B cell (primary cell): Measurements from ENCODE around the gene CFAP54. TPM values are rescaled to one million over a fixed set of nuclear protein-coding genes. Genes with fewer than 3 reads are reported as not detected.

Source experiments
- ATAC-seq: fragments of 200-7000 bp; cut with Tn5 transposase; one replicate; pipeline ENCODE4 v1.10.0; 2021; ENCODE audit warnings: low read depth, mild to moderate bottlenecking, moderate number of reproducible peaks, moderate library complexity
- CTCF ChIA-PET: fragments of 350-600 bp; sonication (Branson Sonifier 250); formaldehyde crosslinking; loops from one replicate; lab custom pipeline; 2021; ENCODE audit warnings: antibody characterized with exemption, inconsistent platforms; lab: Charles Lee
- POLR2A ChIA-PET: fragments of 350-600 bp; sonication (Branson Sonifier 250); formaldehyde crosslinking; loops from one replicate; lab custom pipeline; 2021; ENCODE audit warnings: antibody characterized with exemption; lab: Charles Lee
- DNase-seq: peaks from one replicate; pipeline ENCODE4 v3.0.0; 2013
- H2AFZ ChIP-seq: 2 replicates; pipeline ENCODE4 v1.6.1; 2012; ENCODE audit warnings: mild to moderate bottlenecking, low read depth, low read length; ENCODE audit not compliant: insufficient read depth, poor library complexity, severe bottlenecking
- H3K27ac ChIP-seq, 2 donors: 1 replicate in 1 of 2; 2 replicates in 1 of 2; pipeline ENCODE4 v1.5.1; 2012 to 2013; ENCODE audit warnings: low read length in 2 of 2, mild to moderate bottlenecking in 2 of 2, moderate library complexity in 1 of 2
- H3K27me3 ChIP-seq, 4 experiments: fragments of 200-600 bp in 1 of 4; sonication (generic) in 1 of 4; replicated peaks in 1 of 4; 1 replicate in 2 of 4; 2 replicates in 2 of 4; pipeline versions ENCODE4 v1.6.1 to v1.7.0; 2013 to 2016; ENCODE audit warnings: low read length in 3 of 4, mild to moderate bottlenecking in 2 of 4, mixed read lengths in 1 of 4, moderate library complexity in 1 of 4; ENCODE audit not compliant: insufficient read depth in 4 of 4, control insufficient read depth in 3 of 4; ENCODE audit errors: control extremely low read depth in 1 of 4
- H3K36me3 ChIP-seq, 2 experiments: replicated peaks in 1 of 2; 1 replicate in 1 of 2; 2 replicates in 1 of 2; pipeline versions ENCODE4 v1.6.1 to v1.7.1; 2013; ENCODE audit warnings: low read length in 1 of 2; ENCODE audit not compliant: insufficient read depth in 2 of 2, control insufficient read depth in 1 of 2; ENCODE audit errors: control extremely low read depth in 1 of 2, extremely low read depth in 1 of 2
- H3K4me1 ChIP-seq, 2 donors: fragments of 200-600 bp in 1 of 2; sonication (generic) in 1 of 2; 1 replicate in 1 of 2; 2 replicates in 1 of 2; pipeline versions ENCODE4 v1.5.1 to v1.6.1; 2013 to 2017; ENCODE audit warnings: low read length in 2 of 2; ENCODE audit not compliant: control insufficient read depth in 2 of 2, insufficient read depth in 2 of 2
- H3K4me2 ChIP-seq: replicated peaks from 2 replicates; pipeline ENCODE3; 2012; ENCODE audit warnings: mild to moderate bottlenecking, low read depth, low read length; ENCODE audit not compliant: poor library complexity, severe bottlenecking
- H3K4me3 ChIP-seq, 5 experiments: fragments of 200-600 bp in 1 of 5; sonication (generic) in 1 of 5; 1 replicate in 3 of 5; 2 replicates in 2 of 5; pipeline versions ENCODE4 v1.5.1 to v1.7.0; 2011 to 2016; ENCODE audit warnings: low read length in 4 of 5, mild to moderate bottlenecking in 4 of 5, low read depth in 2 of 5, control low read depth in 1 of 5, moderate library complexity in 1 of 5; ENCODE audit not compliant: insufficient read depth in 1 of 5; ENCODE audit errors: control extremely low read depth in 1 of 5, extremely low read depth in 1 of 5
- H3K79me2 ChIP-seq: fragments of 200-600 bp; sonication (generic); one replicate; pipeline ENCODE4 v1.6.0; 2016; ENCODE audit warnings: low read length; ENCODE audit not compliant: control insufficient read depth, insufficient read depth
- H3K9ac ChIP-seq: fragments of 200-600 bp; sonication (generic); 2 replicates; pipeline ENCODE4 v1.6.1; 2017; ENCODE audit warnings: mild to moderate bottlenecking, low read length, moderate library complexity
- H3K9me3 ChIP-seq, 3 donors: one replicate each; pipeline versions ENCODE4 v1.6.1 to v1.7.1; 2013; ENCODE audit warnings: low read length in 2 of 3; ENCODE audit not compliant: control insufficient read depth in 2 of 3, insufficient read depth in 1 of 3; ENCODE audit errors: control extremely low read depth in 1 of 3
- H4K20me1 ChIP-seq: 2 replicates; pipeline ENCODE4 v1.6.0; 2012; ENCODE audit warnings: mild to moderate bottlenecking, low read length; ENCODE audit not compliant: insufficient read depth, control insufficient read depth, poor library complexity, severe bottlenecking
- H3K27ac Mint-ChIP-seq: one replicate; pipeline ENCODE4 v1.8.0; 2021; ENCODE audit warnings: mixed read lengths
- H3K27me3 Mint-ChIP-seq: one replicate; pipeline ENCODE4 v1.8.0; 2021; ENCODE audit warnings: mixed read lengths
- H3K4me1 Mint-ChIP-seq: one replicate; pipeline ENCODE4 v1.8.0; 2021; ENCODE audit warnings: mixed read lengths
- H3K4me3 Mint-ChIP-seq: one replicate; pipeline ENCODE4 v1.8.0; 2021; ENCODE audit warnings: mixed read lengths
- H3K9me3 Mint-ChIP-seq: one replicate; pipeline ENCODE4 v1.8.0; 2022; ENCODE audit warnings: mixed read lengths; ENCODE audit not compliant: insufficient read depth
- CTCF ChIP-seq: fragments of 200-600 bp; IDR thresholded peaks from one replicate; pipeline ENCODE4 v1.8.0; 2022; ENCODE audit warnings: antibody characterized with exemption, mild to moderate bottlenecking
- EZH2 ChIP-seq: IDR thresholded peaks from 2 replicates; pipeline ENCODE4 v1.6.1; 2012; ENCODE audit warnings: borderline replicate concordance, low read depth, mild to moderate bottlenecking, moderate library complexity, low read length; ENCODE audit not compliant: insufficient read depth, poor library complexity, severe bottlenecking
- WGBS: methylation state at CpG from one replicate; pipeline ENCODE4 v1.1.5; 2013; ENCODE audit warnings: missing lambda C conversion rate; ENCODE audit not compliant: insufficient coverage; 5-methylcytosine and 5-hydroxymethylcytosine counted together
- intact Hi-C: fragments of 100-400 bp; cut with micrococcal nuclease; formaldehyde crosslinking; loops from one replicate; pipeline ENCODE4 v1.10.0; 2022
- polyA plus RNA-seq: library from polyadenylated mRNA; depleted of rRNA; stranded (reverse); fragments of >200 nt; gene quantifications from 2 replicates; pipeline ENCODE4 v1.2.3, GENCODE V29; 2012
- total RNA-seq, 2 donors: library from RNA; stranded (reverse); fragments of 120-200 nt in 1 of 2; gene quantifications; 1 replicate in 1 of 2; 2 replicates in 1 of 2; pipeline versions ENCODE4 v1.2.3 to v1.2.4, GENCODE V29; 2013 to 2022

Gene CFAP54
- total and polyA plus RNA-seq, 2 donors (not counting 1 experiment from before 2014, with no cell fraction given), result 0.12 to 0.76 TPM

GRCh38 chr12:96496944-96497343 is 7.6 kb downstream of the CFAP54 start:
- H3K9ac ChIP-seq, result no peak overlapping the region
- CTCF ChIA-PET, result interaction anchor here (0.8 to 2.4 kb wide), 8 partner anchors 8 to 809 kb away, joined by 3 to 12 read pairs (median 4); partner anchors contain the start of gene CFAP54
- H3K4me3 Mint-ChIP-seq, result no peak overlapping the region
- H3K36me3 ChIP-seq, result no peaks in the 10 kb centered on the region
- peaks cover 24 to 25% of the 10 kb centered on the region in 2 donors for H3K4me1 ChIP-seq
- 100% methylated on average over 1 of the region's 1 CpG for WGBS
- H3K27me3 ChIP-seq, result no peaks in the 10 kb centered on the region
- no peaks in the 10 kb centered on the region for H3K27me3 Mint-ChIP-seq
- no peaks in the 10 kb centered on the region for H3K79me2 ChIP-seq
- POLR2A ChIA-PET, result no interaction called here
- H3K27ac ChIP-seq, result no peak overlapping the region
- DNase-seq, result no peak
- H3K27ac Mint-ChIP-seq, result no peak overlapping the region
- H3K4me1 Mint-ChIP-seq, result peaks cover 25% of the 10 kb centered on the region
- no peak overlapping the region for H3K4me3 ChIP-seq
- H2AFZ ChIP-seq, result no peak overlapping the region
- H3K9me3 ChIP-seq, result no peaks in the 10 kb centered on the region
- no peaks in the 10 kb centered on the region for H3K9me3 Mint-ChIP-seq
- TF ChIP-seq CTCF (no peak), EZH2 (no peak)
- ATAC-seq, result no peak
- H4K20me1 ChIP-seq, result no peaks in the 10 kb centered on the region
- intact Hi-C loops, result no loop called here
- H3K4me2 ChIP-seq, result no peak overlapping the region

GRCh38 chr12:96497855-96498254 is 8.5 kb downstream of the CFAP54 start:
- TF ChIP-seq CTCF, result no peak
- TF ChIP-seq EZH2, result no peak
- Histone ChIP-seq H3K4me3 (no peak overlapping the region), H3K79me2 (no peaks in the 10 kb centered on the region), H3K4me2 (no peak overlapping the region), H4K20me1 (no peaks in the 10 kb centered on the region), H2AFZ (no peak overlapping the region), H3K36me3 (no peaks in the 10 kb centered on the region), H3K9me3 (no peaks in the 10 kb centered on the region), H3K4me1 (peaks cover 28 to 32% of the 10 kb centered on the region in 2 donors), H3K9ac (no peak overlapping the region), H3K27ac (no peak overlapping the region), H3K27me3 (no peaks in the 10 kb centered on the region)
- DNase-seq, result no peak
- ChIA-PET CTCF (interaction anchor here (0.9 to 2.4 kb wide), 8 partner anchors 8 to 808 kb away, joined by 3 to 12 read pairs (median 4); partner anchors contain the start of gene CFAP54), POLR2A (no interaction called here)
- intact Hi-C loops, result no loop called here
- no peak overlapping the region for H3K27ac Mint-ChIP-seq
- no peak overlapping the region for H3K4me3 Mint-ChIP-seq
- H3K9me3 Mint-ChIP-seq, result no peaks in the 10 kb centered on the region
- H3K27me3 Mint-ChIP-seq, result no peaks in the 10 kb centered on the region
- no peak for ATAC-seq
- H3K4me1 Mint-ChIP-seq, result peaks cover 29% of the 10 kb centered on the region
- 100% methylated on average over 2 of the region's 2 CpGs for WGBS
